Activated T-cell treated with anti-CD3 and anti-CD28 coated beads for 1 hour (primary cell): ENCODE measurements around the gene GALK1.
"Not testable (repeated sequence)": the region's sequence is repeated elsewhere in the genome, so short reads cannot be mapped to it uniquely, and the experiment has no call there.

Experiments used
- DNase-seq: peaks from one replicate; pipeline ENCODE4 v3.0.0-alpha.2; 2020; ENCODE audit warnings: low read depth

The GALK1 gene

DNA sequence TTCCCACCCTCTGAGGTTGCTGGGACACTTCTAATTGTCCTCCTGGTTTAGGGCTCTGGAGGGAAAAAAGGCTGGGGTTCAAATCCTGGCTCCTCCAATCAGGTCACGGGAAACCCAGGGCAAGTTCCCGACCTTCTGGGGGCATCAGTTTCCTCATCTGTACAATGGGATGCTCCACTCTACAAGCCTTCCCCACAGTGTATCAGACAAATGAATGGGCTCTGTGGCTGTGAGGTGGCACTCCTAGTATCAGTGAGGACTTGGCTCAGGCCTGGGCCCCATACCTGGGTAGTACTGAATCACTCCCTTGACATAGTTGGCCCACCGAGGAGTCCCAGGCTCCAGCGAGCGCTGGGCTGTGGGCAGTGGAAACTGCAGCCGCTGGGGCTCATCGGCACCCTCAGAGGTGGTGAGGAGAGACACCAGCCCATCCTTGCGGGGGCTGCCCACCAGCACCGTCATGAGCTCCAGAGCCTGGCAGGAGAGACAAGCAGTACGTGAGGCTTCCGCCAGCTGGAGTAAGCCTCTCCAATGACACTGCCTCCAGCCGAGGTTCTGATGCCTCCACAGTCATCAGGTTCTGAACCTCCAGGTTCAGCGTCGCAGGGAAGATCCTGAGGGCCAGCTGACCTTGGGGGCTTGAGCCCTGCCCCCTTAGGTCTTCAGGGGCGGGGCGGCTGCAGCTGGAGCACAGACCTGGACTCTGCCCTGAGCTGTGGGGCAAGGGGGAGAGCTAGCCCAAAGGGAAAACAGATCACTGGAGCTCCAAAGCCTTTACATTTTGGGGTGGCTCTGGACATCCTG is 1.2 kb downstream of the GALK1 start:
- DNase-seq, result no peak

DNA sequence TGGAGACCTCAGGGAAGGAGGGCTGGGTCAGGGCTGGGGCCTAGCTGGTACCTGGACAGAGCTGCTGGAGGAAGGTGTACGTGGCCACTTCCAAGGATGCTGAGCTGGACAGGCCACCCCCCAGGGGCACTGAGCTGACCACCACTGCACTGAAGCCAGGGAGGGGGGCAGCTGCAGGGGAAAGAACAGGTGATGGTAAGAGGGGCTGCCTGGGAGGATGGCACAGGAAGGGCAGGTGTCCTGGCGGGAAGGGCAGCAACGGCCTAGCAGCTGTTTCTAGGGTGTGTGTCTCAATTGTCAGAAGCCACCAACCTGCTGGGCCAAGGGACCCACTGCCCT is 1.8 kb downstream of the GALK1 start:
- DNase-seq, result no peak

DNA sequence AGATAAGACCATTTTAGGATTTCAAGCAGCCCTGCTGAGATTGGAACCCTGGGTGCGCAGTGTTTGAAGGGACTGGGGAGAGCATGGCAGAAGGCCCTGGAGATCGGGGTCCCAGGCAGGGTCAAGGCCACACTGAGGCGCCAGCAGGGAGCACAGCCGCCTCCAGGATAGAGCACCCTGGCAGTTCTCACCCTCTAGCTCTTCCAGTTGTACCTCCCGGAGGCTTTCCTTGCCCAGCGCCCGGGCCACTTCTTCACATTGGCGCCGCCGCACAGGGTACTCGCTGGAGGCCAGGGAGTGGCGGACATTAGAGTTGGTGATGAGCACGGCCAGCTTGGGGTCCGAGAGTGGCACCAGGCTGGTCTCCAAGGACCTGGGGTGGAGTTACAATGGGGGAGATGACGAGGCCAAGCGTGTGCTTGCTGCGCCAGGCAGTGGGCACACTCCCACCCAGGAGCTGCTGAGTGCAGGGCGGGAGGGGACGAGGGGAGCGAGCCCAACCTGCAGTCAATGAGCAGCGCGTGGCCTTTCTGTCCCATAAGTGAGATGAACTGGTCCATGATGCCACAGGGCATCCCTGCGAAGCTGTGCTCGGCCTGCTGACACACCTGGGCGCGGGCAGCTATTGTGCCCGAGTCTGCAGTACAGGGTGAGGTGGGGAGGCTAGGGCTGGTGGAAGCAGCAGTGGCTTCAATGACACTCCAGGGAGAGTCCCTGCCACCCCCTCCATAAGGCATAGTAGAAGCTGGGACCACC is 2.3 kb downstream of the GALK1 start:
- no peak for DNase-seq

DNA sequence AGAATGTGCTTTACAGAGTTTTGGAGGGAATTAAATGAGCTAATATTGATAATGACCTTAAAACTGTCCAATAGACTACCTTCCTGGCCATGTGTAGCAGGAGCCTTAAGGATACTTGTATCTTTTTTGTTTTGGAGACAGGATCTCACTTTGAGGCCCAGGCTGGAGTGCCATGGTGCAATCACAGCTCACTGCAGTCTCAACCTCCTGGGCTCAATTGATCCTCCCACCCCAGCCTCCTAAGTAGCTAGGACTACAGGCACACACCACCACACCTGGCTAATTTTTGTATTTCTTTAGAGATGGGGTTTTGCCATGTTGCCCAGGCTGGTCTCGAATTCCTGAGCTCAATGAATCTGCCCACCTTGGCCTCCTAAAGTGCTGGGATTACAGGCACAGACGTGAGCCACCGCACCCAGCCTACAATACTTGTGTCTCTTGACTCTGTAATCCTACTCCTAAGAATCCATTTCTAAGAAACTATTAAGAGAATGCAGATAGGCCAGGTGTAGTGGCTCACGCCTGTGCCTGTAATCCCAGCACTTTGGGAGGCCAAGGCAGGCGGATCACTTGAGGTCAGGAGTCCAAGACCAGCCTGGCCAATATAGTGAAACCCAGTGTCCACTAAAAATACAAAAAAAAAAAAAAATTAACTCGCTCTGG is 4.9 kb downstream of the GALK1 start:
- DNase-seq, result not testable (repeated sequence)

DNA sequence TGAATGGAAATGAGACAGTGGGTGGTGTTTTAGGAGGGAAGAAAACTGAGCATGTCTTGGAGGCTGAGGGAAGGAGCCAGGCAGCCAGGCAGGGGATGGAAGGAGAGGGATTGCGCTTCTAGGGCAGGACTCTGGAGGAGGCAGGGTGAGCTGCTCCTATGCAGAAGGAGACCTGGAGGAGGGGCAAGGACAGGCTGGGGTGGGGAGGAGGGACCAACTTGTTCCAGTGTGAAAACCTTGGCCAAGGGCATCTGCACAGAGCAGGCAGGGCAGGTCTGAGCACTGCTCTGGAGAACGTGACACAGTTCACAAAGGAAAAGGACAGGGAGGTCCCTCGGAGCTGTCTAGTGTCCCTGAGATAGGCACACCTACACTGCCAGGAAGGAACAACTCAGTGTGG is 5.5 kb downstream of the GALK1 start:
- DNase-seq, result no peak

DNA sequence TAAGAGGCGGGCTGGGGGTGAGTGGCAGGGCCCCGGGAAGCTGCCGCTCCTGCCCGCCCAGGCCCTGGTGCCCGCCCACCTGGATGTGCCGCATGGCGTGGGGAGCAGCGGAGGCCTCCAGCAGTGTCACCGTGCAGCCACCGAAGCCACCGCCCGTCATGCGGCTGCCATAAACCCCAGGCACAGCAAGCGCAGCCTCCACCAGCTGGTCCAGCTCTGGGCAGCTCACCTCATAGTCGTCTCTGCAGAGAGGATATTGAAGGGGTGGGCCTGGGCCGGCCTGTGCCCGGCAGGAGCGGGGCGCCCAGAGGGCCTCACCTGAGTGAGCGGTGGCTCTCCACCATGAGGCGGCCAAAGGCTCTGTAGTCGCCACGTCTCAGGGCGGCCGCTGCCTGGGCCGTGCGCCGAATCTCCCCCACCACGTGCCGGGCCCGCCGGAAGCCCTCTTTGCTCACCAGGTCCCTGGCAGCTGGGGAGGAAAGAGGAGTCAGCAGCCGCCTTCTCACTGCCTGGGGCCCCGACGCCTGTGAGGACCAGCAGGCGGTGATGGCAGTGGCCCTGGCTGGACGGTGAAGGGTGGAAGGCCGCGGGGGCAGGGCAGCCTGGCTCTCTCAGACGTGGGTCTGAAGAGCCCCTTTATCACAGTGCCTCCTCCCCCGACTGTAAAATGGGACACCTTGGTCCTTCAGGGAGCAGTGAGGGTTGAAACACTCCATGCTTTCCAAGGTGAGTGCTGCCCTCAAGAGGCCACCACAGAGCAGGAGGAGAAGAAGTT is 6.7 kb downstream of the GALK1 start:
- DNase-seq, result no peak

DNA sequence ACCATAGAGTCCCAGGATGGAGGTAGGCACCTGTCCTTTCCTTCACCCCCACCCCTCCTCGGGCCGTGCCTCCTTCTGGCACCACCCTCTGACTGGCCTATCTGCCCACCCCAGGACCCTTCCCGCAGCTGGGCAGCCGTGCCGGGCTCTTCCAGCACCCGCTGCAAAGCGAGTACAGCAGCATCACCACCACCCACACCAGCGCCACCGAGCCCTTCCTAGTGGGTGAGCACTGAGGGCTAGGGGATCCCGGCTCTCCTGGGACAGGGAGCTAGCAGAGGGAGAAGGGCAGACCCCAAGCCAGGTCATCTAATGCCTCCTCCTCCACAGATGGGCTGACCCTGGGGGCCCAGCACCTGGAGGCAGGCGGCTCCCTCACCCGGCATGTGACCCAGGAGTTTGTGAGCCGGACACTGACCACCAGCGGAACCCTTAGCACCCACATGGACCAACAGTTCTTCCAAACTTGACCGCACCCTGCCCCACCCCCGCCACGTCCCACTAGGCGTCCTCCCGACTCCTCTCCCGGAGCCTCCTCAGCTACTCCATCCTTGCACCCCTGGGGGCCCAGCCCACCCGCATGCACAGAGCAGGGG is 7.8 kb downstream of the GALK1 start:
- no peak for DNase-seq

DNA sequence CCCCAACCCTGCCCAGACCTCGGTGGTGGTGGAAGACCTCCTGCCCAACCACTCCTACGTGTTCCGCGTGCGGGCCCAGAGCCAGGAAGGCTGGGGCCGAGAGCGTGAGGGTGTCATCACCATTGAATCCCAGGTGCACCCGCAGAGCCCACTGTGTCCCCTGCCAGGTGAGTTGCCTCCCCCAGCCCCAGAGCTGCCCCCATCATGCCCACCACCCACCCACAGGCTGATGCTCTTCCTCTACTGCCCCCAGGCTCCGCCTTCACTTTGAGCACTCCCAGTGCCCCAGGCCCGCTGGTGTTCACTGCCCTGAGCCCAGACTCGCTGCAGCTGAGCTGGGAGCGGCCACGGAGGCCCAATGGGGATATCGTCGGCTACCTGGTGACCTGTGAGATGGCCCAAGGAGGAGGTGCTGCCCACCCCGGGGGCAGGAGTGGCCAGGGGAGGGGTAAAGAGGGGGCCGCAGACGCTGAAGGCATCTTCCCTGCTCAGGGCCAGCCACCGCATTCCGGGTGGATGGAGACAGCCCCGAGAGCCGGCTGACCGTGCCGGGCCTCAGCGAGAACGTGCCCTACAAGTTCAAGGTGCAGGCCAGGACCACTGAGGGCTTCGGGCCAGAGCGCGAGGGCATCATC is 8.4 kb downstream of the GALK1 start:
- no peak for DNase-seq

DNA sequence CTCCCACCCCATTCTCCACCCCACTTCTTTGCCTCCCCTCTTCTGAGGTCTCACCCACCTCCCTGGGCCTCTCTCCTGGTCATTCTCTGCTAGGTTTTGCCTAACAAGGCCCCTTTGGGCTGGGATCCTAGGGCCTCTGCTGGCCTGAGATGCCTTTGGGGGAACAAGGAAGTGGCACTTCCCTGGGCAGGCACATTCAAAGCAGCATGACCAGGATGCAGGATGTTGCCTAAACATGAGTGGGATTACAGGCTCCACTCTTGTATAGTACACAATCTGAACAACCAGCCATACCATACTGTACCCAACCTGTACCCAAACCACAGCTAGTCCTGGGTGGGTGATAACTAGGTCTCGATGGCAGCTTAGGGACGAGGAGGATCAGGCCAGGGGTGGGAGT is 9.0 kb downstream of the GALK1 start:
- no peak for DNase-seq

DNA sequence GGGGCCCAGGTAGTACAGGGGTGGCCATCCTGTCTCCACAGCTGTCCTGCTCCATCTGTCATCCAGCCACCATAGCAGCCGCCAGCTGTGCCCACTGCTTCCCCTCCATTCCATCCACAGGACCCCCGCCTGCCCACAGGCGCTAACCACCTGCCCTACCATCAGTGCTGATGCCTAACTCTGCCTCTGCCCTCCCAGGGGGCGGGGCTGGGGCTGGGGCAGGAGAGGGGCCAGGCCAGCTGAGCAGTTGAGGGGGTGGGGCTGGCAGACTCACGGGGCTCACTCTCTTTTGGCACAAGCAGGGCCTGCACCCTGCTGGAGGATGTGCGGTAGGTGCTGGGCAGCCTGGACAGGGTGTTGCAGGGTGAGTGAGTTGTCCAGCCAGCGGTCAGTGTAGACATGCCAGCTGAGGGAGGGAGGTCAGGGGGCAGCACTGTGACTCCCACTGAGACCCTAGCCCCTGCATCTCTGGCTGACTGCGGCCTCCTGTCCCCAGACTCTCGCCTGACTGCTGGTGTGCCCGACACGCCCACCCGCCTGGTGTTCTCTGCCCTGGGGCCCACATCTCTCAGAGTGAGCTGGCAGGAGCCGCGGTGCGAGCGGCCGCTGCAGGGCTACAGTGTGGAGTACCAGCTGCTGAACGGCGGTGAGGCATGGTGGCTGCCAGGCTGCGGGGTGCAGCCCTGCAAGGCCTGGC is 9.6 kb downstream of the GALK1 start:
- no peak for DNase-seq

DNA sequence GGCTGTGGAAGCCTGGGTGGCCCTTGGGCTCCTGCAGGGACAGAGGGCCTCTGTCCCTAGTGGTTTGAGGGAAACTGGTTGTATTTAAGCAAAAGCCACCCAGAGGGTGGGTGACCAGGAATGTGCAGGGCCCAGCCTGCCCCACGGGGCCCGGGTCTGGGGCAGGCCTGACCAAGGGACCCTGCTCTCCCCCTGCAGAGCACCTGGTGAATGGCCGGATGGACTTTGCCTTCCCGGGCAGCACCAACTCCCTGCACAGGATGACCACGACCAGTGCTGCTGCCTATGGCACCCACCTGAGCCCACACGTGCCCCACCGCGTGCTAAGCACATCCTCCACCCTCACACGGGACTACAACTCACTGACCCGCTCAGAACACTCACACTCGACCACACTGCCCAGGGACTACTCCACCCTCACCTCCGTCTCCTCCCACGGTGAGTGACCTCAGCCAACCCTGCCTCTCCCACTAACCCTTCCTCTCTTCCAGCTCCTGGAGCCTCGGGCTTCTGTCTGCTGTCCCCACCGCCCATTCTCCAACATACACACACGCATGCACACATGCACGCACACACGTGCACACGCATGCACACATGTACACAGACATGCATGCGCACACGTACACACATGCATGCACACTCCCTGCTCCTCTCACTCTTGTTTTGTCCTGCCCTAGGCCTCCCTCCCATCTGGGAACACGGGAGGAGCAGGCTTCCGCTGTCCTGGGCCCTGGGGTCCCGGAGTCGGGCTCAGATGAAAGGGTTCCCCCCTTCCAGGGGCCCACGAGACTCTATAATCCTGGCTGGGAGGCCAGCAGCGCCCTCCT is 10.4 kb downstream of the GALK1 start:
- DNase-seq, result no peak

DNA sequence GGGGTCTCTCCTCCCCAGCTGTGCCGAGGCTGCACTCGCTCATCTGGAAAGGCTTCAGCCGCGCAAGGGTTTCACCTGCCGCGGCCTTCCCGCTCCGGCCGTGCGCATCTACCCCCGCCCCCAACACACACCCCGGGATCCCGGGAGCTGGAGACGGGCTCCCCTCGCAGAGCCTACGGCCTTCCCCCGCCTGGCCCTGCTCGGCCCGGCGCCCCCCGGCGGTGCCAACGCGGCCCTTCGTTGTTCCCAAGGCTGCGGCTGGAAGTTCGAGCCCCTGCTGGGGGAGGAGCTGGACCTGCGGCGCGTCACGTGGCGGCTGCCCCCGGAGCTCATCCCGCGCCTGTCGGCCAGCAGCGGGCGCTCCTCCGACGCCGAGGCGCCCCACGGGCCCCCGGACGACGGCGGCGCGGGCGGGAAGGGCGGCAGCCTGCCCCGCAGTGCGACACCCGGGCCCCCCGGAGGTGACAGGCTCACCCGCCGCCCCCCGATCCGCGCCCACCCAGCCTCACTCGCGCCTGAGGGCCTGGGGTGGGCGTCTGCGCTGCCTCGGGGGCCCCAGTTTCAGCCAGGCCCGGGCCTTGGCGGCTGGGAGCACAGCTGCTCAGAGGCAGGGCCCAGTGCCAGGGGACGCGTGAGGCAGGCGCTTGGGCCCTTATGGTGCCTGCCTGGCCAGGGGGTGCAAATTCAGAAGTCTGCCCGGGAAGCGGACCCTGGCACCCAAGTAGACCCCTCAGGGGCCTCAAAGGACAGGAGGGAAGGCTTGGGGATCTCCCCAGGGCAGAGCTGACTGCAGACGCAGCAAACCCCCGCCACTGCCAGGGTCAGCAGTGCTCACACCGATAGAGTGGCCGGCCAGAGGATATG is 11.2 kb downstream of the GALK1 start:
- DNase-seq, result peak; percentile 64

DNA sequence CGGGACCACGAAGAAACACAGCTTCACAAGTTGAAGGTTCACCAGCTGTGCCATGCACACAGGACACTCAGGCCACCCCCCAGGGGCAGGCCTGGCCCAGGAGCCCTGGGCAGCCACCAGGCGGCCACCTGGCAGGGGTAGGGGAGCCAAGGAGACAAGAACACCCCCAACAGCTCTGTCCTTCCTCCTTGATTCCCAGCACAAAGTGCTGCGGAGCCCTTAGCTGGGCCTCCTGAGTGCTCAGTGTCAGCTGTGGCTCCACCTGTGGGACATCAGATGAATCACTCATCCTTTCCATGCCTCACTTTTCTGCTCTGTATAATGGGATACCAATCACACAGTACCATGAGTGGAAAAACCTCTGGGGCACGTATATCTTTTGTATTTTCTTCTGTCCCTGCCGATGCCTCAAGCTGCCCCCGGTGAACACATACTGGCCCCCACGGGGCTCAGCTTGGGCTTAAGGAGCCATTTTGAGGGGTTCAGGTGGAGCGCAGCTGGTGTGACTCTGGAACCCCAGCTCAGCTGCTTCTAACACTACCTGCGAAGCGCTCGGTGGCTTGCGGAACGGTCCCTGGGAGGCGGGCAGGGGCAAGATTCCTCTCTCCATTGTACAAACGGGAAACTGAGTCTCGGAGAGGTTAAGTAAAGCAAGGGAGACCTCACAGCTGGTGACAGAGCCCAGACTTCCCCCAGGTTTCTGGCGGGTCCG is 12.0 kb downstream of the GALK1 start:
- DNase-seq, result no peak

DNA sequence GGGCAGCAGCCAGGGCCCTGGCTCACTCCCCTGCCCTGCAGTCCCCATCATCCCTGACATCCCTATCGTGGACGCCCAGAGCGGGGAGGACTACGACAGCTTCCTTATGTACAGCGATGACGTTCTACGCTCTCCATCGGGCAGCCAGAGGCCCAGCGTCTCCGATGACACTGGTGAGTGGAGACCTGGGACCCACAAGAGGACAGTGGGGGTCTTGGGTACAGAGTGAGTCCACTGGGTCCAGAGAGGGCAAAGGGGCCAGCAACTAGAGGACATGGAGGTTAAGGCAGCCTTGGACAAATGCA is 12.6 kb downstream of the GALK1 start:
- no peak for DNase-seq

DNA sequence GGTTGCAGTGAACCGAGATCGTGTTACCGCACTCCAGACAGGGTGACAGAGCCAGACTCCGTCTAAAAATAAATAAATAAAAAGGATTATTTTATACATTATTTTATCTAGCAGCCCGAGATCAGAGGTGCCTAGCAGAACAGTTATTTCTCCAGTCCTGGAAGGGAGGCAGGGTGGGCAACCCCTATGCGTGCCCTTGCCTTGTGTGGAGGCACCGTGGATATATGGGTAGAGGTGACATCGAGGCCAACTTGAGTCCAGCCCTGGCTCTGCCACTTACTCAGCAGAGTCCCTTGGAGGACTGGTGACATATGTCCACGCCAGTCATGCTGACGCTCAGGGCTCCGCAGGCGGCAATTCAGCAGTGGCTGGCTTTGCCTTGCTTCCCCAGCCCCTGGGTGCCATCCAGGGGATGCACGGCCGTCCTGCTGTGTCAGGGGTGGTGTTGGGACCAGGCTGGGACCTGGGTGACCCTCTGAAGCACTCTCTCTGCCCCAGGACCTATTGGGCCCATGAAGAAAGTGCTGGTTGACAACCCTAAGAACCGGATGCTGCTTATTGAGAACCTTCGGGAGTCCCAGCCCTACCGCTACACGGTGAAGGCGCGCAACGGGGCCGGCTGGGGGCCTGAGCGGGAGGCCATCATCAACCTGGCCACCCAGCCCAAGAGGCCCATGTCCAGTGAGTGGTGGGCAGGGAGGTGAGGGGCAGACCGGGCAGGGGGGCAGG is 13.2 kb downstream of the GALK1 start:
- DNase-seq, result no peak

DNA sequence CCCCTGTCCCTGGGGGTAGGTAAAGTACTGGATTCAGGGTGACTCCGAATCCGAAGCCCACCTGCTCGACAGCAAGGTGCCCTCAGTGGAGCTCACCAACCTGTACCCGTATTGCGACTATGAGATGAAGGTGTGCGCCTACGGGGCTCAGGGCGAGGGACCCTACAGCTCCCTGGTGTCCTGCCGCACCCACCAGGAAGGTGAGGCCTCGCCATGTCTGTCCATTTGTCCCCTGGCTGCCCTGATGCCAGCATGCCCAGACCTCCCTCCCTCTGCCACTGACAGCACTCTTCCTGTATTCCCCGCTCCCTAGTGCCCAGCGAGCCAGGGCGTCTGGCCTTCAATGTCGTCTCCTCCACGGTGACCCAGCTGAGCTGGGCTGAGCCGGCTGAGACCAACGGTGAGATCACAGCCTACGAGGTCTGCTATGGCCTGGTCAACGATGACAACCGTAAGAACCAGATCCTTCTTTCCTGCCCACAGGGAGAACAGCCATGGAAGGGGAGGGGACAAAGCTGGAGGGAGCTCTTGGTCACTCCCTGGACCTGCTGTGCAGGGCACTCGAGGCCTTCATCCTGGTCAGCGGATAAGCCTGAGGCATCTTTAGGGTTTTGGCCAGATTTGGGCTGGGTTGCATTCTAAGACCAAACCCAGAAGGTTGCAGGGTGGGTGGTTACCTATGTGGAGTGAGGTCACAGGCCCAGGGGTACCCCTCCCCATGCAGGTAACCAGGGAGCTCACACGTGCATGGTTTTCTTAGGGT is 14.2 kb downstream of the GALK1 start:
- no peak for DNase-seq
